Activated CD8-positive, alpha-beta memory T cell treated with anti-CD3 and anti-CD28 coated beads, Interleukin-2, amount 50 U/mL, for 48 hours (primary cell): ENCODE results near the gene CD226.
"Not testable (repeated sequence)": the region's sequence is repeated elsewhere in the genome, so short reads cannot be mapped to it uniquely, and the experiment has no call there.

Experiments
- DNase-seq: peaks from one replicate; pipeline ENCODE4 v3.0.0-alpha.2; 2020

The CD226 gene

GRCh38 chr18:69865776-69866175 is 81.9 kb downstream of the CD226 start:
- no peak for DNase-seq

DNA sequence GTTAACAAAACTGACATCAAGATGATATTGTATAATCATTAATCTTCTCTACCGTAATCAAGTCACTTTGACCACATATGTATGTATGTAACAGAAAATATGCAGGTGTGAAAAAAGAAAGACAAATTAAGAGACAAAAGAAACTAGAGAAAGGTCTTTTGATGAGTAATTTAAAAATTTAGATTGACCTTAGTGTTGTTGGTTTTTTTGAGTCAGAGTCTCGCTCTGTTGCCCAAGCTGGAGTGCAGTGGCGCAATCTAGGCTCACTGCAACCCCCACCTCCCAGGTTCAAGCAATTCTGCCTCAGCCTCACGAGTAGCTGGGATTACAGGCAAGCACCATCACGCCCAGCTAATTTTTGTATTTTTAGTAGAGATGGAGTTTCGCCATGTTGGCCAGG is 82.9 kb downstream of the CD226 start:
- not testable (repeated sequence) for DNase-seq

DNA sequence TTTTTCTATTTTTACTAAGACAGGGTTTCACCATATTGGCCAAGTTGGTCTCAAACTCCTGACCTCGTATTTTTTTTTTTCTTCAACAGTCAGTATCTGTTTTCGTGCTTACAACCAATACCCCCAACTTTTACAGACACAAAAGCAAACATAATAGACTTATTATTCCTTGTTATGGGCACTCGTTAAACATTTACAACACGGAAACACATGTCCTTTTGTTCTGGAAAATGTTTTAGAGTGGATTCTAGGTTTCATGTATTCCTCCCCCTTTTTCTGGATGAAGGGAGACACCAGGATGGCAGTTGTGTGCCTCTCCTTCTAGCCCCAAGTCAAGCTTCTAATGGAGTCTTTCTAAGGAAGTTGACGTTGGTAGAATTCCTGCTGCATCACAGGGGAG is 88.8 kb downstream of the CD226 start:
- no peak for DNase-seq

DNA sequence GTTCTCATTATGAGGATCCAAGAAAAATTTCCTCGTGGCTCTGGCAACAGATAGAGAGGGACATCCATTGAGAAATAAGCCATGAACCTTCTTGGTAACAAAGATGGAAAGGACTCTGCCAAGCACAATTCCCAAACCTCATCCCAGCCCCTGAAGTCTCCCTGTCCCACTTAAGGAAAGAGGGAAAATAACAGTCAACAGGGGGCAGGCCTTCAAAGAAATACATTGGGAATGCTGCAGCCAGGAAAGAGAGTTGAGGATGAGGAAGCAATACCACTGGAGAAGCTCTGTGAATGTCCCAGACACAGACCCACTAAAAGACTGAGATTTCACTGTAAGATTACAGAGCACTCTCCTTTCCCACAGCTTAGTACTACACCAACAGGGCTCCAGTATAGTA is 93.2 kb downstream of the CD226 start:
- DNase-seq: no peak

GRCh38 chr18:69853051-69853450 is 94.6 kb downstream of the CD226 start:
- no peak for DNase-seq

DNA sequence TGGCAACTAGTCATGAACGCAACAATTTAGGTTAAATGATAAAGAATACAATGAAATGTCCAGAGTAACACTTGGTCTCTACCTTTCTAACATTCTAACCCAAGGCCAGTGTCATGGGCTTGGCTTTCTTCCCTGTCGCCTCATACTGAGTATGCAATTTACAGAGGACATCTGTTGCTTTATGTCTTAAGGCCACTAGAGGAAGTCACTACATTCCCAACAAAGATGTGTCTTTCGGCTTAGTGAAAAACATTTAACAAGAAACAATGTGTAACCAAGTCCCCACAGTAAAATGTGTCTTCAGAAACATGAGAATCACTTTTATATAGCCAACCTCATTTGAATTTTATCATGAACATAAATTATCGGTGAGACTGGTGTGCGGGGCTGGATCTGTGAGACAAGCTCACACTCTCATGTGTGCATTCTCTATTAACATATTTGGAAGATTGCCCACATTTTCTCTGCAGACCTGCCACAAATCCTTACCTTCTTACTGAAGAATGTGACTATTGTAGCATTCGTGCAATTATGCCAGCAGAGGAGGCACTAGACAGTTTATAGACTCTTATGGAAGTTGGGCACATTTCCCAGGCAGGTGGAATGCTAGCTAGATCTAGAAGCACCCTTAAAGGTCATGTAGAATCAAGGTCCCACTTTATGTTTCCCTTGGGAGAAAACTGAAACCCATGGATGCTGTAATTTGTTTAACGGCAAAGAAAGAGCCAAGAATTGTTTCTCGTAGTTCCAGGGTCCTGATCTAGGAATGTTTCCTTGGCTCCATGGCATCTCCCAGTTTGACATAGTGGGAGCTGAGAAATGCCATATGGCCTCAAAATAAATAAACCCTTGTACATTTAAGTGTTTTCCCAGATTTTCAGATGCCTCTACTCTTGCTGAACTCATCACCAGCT is 101.8 kb downstream of the CD226 start:
- no peak for DNase-seq

DNA sequence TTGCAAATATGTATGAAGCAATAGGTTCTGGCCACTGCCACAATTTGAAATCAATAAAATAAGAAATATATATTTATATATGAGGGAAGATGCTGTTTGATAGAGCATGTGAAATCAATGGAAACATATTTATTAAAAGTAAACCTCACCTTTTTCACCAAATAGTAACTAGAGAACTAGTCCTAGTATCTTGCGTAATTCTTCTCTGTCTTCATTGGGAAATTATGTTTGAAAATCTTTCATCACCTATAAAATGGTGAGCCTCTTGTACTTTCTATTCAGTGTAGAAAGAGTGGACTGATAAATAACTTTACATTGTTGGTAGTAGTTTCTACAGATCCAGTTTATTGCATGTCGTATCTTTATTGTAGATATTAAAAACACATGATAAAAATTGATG is 103.0 kb downstream of the CD226 start:
- DNase-seq: no peak

GRCh38 chr18:69843015-69843414 is 104.7 kb downstream of the CD226 start:
- no peak for DNase-seq

GRCh38 chr18:69841117-69841516 is 106.6 kb downstream of the CD226 start:
- DNase-seq: no peak

- no peak for DNase-seq
These were observed 107.2 kb downstream of the CD226 start for GRCh38 chr18:69840445-69840844.

GRCh38 chr18:69840001-69840400 is 107.7 kb downstream of the CD226 start:
- no peak for DNase-seq

- no peak for DNase-seq
These were observed 108.2 kb downstream of the CD226 start for GRCh38 chr18:69839497-69839896.

GRCh38 chr18:69838620-69839411 is 108.9 kb downstream of the CD226 start:
- DNase-seq: no peak

DNA sequence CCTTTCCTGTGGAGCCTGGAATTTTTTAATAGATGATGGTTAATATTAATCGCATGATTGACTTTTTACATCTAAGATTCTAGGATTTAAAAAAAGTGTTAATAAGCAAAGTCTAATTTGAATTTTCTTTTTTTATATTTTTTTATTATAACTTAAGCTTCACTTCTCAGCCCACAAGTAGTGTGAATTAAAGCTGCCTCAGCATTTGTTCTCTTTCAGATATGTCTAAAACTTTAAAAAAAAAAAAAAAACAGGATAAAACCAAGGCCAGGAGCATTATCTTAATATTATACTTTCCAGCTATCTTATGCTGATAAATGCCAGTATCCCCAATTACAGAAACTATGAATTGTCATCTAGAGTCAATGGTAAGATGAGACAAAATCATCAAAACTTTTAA is 109.7 kb downstream of the CD226 start:
- no peak for DNase-seq

- not testable (repeated sequence) for DNase-seq
These were observed 112.7 kb downstream of the CD226 start for GRCh38 chr18:69834980-69835379.

- no peak for DNase-seq
These were observed 117.5 kb downstream of the CD226 start for GRCh38 chr18:69830189-69830588.

- no peak for DNase-seq
These were observed 127.1 kb downstream of the CD226 start for GRCh38 chr18:69820538-69820937.

GRCh38 chr18:69819460-69819859 is 128.2 kb downstream of the CD226 start:
- DNase-seq: no peak

DNA sequence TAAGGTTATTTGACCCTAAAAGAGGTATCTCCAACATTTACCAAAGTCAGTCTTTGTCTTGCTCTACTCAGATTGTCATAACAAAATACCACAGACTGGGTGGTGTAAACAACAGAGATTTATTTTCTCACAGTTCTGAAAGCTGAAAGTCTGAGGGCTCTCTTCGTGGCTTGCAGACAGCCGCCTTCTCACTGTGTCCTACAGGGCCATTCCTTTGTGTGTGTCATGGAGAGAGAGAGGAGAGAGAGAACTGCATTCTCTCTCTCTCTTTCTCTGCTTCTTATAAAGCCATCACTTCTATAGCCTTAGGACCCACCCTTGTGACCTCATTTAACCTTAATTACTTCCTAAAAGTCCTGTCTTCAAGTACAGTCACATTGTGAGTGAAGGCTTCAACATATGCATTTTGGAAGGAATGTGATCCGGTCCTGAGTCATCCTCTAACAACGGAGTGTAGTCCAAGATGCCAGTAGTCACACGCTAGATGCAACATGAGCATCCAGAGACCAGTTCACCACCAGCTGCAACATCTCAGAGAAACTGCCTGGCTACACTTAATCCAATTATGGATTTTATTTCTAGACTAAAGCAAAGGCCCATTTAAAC is 130.2 kb downstream of the CD226 start:
- DNase-seq: no peak

DNA sequence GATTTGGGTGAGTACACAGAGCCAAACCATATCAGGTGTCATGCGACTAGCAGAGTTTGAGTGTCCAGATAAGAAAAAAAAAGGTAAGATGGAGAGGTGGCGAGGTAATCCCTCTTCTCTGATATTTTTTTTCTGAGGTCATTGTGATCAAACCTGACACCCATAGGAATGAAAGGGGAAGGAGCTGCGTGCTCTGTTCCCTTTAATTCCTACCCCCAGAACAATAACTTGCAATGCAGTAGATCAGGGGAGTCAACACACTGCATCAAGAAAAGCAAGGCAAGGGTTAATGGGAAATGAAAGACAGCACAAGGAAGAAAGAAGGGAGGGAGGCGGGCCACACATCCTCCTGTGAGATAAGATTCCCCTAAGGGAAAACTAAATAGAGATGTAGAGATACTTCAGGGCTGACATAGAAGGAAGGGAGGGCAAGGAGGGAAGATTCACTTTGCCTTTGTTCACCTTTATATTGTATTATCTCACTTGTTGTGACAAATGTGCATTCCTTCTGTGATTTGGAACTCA is 132.8 kb downstream of the CD226 start:
- no peak for DNase-seq

- no peak for DNase-seq
These were observed 134.1 kb downstream of the CD226 start for GRCh38 chr18:69813559-69813958.

GRCh38 chr18:69808399-69808798 is 139.3 kb downstream of the CD226 start:
- DNase-seq: no peak

DNA sequence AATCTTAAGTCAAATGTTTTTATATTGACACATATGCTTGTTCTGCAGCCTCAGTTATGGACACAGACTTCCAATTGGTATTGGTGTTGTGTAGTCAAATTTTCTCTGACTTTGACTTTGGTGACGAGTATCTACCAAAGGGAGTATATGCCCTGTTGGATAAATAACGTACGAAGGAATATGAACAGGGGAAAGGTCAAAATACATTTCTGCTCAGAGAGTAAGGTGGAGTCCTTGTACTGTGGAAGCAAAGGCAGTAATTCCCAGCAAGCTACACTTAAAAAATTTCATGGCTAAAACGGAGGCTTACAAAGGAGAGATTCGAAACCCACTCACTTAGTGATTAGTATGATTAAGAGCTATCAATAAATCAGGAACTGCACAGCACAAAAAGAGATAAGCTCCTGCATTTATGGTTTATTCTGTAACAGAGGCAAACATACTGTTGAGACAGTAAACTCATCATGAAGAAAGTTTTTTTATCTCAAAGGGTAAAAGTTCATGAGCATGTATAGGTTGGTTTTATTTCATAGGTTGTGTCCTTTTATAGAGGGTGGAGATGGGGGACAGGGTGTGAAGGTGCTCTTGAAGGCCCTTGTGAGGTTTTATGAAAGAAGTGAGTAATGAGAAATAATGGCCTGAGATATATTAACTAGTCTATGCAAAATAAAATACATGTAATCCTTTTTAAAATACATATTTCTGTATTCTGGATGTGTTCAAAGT is 142.7 kb downstream of the CD226 start:
- no peak for DNase-seq
